Dedifferentiated amniotic fluid mesenchymal stem cell (primary cell): ENCODE data around the gene SPDYC.
A peak's percentile ranks its signal among the peaks of the same experiment; 100 is the strongest.
"Not testable (repeated sequence)": the region's sequence is repeated elsewhere in the genome, so short reads cannot be mapped to it uniquely, and the experiment has no call there.

ENCODE experiments used
- DNase-seq: peaks from one replicate; pipeline ENCODE4 v3.0.0-alpha.2; 2016; ENCODE audit errors: extremely low spot score

The SPDYC gene

DNA sequence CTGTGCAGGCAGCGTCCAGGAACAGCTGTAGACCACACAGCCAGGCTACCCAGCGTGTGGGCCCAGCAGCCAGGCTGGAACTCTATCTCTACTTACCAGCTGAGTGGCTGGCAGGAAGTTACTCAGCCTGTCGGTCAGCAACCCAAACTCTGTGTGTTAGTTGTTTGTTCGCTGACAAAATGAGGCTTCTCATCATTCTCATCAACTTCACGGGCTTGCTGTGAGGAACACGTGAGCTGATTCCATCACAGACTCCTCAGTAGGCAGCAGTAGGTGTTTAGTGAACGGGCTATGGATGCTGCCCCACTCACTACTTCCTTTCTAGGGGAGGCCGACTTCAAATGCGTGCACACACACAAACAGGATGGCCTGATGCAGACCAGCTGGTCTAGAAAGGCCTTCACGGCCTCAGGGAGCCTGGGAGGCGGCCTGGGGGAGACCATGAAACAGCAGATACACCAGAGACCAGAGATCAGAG is 830 bp upstream of the SPDYC start:
- DNase-seq: no peak

DNA sequence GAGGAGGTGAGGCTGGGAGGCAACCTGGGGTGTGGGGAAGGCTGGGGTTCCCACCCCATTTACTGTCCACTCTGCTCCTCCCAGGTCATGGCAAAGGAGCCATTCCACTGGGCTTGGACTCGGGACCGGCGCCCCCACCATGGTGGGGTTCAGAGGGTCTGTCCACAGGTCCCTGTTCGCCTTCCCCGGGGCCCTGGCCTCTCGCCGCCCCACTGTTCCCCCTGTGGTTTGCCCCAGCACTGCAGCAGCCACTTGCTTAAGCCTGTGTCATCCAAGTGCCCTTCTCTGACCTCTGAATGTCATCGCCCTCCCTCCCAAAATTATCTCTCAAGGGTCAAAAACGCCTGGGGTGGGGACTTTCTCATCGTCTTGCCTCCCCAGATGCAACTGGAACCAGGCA is 2.6 kb downstream of the SPDYC start:
- DNase-seq: no peak

DNA sequence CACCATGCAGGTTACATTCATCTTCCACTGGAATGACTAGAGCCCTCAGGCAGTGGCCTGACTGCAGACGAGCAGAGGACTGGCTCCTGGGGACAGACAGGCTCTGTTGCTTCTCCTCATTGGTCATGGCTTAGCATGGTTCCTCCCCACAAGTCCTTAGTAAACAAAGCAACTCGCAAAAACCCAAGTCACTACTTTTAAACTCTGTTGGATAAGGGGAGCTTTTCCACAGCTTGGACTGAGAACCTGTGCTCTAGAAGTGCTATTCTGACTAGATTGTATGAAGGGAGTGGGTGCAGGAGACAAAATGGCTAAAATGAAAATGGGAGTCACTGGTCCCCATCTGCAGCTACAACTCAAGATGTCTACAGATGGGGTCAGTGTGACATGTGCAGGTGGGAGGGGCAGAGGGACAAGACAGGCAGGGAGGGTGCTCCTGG is 4.6 kb downstream of the SPDYC start:
- not testable (repeated sequence) for DNase-seq

DNA sequence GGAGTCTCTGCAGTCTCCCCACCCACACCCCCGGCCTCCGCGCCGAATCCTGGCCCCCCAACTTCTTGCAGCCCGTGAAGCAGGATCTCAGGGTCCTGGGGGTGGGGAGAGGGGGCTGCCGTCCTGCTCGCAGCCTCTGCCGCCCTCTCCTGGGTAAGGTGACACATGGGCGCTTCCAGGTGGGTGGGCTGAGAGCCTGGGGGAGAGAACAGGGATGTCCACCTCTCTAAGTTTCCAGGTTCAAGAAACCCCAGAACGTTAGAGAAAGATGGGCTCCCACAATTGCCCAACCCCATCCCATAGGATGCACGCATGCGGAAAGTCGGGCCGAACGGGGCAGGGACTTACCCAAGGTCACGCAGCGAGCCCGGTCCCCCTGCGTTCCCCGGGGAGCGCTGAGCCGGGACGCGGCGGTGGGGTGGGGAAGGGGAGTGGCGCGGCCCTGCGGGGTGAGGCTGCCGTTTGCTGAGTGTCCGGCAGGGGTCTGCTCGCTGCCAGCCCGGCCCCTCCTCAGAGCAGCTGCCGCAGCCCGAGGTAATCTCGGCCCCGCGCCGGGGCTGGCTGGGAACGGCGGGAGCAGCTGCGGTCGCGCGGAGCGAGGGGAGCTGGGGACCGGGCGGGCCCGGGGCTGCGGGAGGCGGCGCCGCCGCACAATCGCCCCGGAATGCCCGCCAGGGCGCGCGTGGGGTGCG is 11.0 kb downstream of the SPDYC start:
- peak; percentile 45 for DNase-seq

DNA sequence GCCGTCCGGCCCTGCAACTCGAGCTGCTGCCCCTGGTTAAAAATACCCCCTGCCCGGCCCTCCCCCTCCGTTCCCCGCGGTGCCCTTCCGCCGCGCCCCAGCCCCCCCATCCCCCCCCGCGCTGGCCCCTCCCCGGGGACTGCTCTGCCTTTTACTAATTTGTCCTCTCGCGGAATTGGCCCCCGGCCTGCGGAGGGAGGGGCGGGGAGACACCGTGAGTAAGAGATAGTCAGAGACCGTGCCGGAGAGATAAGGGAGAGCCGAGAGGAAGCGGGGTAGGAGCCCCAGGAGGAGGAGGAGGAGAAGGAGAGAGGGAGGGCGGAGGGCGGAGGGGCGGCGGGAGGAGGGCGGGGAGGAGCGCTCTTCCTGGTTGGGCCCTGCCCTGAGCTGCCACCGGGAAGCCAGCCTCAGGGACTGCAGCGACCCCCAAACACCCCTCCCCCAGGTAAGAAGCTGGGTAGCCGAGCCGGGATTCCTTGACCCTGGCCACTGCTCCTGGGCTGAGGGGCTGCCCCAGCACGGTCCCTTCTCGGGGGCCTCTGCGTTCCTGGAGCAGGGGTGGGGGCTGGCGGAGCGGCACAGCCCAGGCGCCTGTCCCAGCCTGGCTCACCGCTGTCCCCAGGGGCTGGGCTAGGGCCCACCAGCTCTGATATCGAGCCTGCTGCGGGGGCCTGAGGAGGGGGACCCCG is 11.7 kb downstream of the SPDYC start, which contains the start of gene CAPN1:
Gene CAPN1 (plus strand): TSS at position 360 of the 689 bp plus-strand sequence. CDS start 774 bp downstream, outside the sequence.
- peak; percentile 63 for DNase-seq

DNA sequence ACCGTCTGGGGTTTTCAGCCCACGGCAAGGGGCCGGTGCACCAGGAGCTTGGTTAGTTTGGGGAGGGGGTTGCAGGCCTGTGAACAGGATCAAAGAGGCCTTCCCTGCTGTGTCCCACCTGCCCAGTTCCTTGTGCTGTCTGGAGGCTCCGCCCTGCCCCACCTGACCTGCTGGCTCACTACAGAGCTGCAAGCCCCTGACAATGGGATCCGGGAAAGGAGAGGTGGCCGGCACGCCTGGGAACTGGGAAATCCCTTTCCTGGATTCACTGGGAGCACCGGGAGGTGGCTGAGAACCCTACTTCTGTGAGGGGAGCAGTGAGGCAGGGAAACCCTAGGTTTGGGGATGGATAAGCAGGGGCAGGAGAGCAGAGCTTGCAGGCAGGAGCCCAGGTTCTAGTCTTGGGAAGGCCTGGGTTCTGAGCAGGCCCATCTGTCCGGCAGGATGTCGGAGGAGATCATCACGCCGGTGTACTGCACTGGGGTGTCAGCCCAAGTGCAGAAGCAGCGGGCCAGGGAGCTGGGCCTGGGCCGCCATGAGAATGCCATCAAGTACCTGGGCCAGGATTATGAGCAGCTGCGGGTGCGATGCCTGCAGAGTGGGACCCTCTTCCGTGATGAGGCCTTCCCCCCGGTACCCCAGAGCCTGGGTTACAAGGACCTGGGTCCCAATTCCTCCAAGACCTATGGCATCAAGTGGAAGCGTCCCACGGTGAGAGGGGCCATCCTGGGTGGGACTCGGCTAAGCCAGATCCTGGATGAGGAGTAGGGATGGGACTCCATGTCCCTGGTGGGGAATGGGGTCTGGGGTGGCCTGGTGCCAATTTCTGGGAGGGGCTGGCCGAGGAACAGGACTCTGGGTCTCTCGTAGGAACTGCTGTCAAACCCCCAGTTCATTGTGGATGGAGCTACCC is 12.5 kb downstream of the SPDYC start:
- no peak for DNase-seq

DNA sequence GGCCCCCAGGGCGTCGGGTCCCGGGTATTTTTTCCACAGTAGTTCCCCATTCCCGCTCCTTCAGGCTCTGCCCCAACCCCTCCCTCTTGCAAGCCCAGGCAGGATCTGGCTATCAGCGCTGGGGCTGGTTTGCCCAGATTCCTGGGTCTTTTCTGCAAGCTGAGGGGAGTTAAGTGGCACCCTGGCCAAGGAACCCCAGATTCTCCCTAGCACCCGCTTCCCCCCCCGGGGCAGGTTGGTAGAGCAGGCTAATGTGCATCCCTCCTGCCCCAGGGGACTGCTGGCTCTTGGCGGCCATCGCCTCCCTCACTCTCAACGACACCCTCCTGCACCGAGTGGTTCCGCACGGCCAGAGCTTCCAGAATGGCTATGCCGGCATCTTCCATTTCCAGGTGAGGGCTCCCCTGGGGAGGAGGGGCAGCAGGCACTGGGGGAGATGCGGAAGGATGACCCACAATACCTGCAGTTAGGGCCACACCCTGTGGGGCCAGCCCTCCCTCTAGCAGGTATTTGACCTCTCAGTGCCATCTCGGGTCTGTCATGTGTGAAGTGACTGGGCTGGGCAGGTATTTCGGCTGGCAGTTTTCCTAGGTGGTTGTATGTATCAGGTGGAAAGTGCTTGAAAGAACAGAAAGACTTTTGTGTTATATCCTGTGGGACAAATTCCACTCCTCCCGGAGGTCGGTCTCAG is 13.3 kb downstream of the SPDYC start:
- no peak for DNase-seq

DNA sequence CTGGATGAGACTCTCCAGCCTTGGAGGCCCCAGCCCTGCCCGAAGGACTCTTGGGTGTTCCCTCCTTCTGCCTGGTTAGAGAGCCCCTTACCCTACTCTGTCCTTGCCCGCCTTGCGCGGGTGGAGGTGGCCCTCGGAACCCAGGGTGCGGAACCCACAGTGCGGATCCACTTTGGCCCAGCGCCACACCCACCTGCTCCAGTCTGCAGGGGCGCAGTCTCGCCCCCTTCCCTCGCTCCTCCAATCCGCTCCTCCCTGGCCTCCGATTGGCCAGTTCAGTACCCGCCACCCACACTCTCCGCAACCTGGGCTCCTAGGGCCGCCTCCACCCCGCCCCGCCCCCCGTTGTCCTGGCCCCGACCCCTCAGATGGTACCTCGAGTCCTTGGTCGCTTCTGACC is 14.1 kb downstream of the SPDYC start:
- DNase-seq: no peak

DNA sequence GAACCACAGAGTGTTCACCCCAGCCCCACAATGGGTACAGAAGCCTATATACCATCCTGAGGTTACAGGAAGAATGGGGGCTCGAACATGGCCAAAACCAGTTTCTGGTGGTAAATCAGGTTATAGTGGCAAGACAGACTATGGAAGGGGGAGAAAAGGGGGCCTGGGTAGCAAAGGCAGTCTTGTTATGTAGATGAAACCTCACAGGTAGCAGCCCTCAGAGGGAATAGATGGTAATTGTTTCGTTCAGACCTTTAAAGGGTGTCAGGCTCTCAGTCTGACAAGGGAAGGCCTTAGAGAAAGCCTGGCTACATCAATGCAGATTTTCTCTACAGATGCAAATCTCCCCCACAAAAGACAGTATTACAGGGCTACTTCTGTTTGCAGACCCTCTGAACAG is 15.1 kb downstream of the SPDYC start:
- no peak for DNase-seq

DNA sequence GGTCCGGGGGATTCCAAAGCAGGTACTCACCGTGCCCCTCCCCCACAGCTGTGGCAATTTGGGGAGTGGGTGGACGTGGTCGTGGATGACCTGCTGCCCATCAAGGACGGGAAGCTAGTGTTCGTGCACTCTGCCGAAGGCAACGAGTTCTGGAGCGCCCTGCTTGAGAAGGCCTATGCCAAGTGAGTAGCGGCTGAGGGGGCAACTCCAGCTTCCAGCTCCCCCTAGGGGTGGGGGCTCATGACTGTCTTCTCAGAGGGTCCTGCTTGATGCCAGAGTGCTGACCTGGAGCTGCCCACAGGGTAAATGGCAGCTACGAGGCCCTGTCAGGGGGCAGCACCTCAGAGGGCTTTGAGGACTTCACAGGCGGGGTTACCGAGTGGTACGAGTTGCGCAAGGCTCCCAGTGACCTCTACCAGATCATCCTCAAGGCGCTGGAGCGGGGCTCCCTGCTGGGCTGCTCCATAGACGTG is 15.9 kb downstream of the SPDYC start:
- no peak for DNase-seq

DNA sequence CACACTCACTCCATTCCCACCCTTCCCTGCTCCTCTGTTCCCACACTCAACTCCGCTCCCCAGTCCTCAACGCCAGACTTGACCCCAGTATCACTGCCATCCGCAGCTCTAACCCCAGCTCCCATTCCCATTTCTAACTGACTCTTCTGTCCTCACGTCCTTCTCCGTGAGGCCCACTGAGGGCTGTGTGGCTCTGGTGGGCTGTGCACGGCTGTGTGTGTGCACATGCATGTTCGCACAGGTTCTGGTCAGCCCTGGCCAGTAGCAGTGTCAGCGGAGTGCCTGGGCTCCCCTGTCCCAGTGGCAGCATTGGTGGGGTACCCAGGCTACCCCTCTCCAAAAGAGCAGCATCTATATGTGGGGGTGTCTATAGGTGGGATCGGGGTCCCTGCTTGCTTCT is 16.7 kb downstream of the SPDYC start:
- no peak for DNase-seq

DNA sequence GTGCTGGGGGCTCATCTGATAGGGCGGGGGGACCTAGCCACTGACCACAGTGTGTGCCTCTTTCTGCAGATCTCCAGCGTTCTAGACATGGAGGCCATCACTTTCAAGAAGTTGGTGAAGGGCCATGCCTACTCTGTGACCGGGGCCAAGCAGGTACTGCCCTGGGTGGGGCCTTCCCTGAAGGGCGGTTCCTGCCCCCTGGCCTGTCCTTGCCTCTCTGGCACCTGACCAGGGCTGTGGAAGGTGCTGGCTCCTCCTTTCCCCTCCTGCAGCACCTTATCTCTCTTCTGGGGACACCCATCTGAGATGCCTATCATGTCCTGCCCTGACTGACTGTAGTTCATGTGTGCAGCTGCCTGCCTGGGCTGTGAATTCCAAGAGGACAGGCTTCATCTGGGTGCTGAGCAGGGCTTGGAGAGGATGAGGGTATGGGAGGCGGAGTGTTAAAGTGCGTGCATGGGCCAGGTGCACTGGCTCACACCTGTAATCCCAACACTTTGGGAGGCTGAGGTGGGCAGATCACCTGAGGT is 17.2 kb downstream of the SPDYC start:
- no peak for DNase-seq

DNA sequence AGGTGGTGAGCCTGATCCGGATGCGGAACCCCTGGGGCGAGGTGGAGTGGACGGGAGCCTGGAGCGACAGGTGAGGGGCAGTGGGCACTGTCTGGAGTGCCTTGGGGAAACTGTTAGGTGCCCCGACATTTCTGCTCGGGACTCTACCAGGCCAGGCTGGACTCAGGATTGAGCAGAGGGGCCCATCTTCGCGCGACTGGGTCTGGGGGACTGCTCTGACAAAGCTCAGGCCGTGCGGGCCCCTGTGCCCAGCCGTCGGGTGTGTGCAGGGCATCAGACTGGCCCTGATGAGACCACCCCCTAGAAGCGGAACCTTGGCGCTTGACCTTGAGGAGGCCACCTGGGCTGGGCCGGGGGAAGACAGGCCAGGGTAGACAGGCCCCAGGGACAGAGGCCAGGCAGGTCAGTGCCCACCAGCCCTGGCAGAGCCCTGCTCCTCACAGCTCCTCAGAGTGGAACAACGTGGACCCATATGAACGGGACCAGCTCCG is 18.0 kb downstream of the SPDYC start:
- no peak for DNase-seq

DNA sequence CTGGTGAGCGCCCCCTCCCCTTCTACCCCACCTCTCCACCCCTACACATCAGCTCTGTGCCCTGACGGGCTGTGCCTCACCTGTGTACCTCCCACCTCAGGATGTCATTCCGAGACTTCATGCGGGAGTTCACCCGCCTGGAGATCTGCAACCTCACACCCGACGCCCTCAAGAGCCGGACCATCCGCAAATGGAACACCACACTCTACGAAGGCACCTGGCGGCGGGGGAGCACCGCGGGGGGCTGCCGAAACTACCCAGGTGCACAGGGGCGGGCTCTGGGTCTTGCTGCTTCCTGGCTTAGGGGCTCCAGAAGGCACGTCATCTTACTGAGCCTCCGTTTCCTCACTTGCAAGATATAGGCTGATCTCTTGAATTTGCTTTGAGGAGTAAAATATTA is 18.5 kb downstream of the SPDYC start:
- no peak for DNase-seq

DNA sequence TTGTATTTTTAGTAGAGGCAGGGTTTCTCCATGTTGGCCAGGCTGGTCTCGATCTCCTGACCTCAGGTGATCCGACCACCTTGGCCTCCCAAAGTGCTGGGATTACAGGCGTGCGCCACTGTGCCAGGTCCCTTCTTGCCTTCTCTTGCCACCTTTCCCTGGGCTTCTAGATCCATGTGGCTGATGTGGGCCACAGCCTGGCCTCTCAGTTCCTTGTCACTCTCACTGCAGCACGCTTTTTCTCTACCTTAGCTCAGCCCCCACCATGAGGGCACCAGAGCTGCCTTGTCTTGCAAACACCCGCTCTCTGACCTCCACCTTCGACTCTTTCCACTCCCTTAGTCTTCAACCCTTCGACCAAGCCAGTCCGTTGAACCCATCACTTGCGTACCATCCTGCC is 19.2 kb downstream of the SPDYC start:
- no peak for DNase-seq

DNA sequence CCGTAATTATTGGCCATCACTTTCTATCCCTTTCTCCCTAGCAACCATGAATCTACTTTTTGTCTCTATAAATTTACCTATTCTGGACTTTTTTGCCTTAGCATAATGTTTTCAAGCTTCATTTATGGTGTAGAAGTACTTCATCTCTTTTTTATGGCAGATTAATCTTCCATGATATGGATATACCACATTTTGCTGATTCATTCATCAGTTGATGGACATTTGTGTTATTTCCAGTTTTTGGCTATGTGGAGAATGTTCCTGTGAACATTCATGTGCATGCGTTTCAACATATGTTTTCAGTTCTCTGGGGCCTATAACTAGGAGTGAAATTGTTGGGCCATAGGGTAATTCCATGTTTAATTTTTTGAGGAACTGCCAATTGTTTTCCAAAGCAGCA is 24.5 kb downstream of the SPDYC start:
- DNase-seq: no peak

DNA sequence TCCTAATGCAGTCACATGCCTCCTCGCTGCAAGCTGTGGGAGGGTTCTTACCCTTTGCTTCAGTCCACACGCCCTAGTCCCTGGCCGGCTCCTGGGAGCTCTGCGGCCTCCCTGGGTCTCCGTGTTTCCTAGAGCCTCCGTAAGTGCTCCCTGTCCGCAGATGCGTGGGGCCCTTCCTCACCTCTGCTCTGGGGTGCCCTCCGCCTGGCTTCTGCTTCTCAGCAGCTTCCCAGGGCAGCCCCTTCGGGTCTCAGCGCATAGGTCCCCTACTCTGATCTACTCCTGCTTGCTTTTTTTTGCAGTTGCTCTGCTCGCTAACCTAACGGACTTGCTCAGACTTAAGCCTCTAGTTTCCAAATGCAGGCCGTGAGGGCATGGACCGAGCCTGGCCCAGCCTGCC is 34.1 kb downstream of the SPDYC start:
- DNase-seq: no peak

DNA sequence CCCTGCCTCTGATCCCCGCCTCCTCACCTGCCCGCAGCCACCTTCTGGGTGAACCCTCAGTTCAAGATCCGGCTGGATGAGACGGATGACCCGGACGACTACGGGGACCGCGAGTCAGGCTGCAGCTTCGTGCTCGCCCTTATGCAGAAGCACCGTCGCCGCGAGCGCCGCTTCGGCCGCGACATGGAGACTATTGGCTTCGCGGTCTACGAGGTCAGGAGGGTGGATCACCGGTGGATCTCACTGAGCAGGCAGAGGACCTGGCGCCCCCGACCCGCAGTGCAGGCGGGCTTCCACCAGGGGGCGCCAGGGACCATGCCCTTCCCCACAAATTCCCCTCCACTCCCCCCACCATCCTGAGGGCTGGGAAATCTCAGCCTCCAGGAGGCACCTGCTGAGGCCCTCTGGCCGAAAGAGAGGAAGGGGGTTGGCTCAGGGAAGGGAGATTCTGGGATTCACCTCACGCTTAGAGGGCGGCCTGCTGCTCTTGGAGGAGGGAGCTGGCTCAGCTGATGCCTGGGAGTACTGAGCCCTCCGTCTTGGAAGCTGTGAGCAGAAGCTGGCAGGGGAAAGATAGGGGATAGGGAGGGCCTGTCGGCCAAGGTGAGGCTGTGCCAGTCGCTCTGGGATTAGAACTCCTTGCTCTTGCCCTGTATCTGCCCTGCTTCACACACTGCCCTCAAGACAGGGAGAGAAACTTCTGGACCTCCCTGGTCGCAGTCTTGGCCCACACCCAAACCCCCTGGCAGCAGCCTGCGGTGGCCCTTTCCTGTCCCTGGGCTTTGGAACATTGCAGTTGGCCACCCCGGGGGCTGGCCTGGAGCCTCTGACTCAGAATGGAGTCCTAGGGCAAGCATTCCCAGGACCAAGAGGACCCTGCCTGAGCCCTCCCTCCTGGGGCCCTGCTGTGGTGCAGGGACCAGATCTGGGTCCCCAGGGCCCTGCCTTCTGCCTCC is 34.9 kb downstream of the SPDYC start:
- DNase-seq: no peak

DNA sequence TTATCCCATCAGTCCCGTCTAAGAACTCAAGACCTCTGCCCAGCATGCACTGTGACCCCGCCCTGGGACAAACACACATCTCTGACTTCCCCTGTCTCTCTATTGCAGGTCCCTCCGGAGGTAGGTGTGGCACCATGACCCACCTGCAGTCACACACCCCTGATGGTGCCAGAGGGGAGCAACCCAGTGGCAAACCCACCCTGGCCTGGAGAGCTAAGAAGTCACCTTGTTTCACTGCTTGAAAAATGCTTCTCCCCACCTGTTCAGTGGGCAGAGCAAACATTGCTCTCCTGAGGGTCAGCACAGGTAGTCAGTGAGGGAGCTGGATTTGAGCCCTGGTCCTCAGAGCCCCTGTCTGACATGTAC is 35.6 kb downstream of the SPDYC start:
- DNase-seq: no peak

DNA sequence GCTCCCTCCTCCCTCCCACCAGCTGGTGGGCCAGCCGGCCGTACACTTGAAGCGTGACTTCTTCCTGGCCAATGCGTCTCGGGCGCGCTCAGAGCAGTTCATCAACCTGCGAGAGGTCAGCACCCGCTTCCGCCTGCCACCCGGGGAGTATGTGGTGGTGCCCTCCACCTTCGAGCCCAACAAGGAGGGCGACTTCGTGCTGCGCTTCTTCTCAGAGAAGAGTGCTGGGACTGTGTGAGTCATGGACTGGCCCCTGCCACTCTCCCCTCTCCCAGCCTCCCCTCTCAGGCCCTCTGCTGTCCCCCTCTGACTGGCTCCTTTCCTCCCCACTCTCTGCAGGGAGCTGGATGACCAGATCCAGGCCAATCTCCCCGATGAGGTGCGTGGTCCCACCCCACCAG is 36.4 kb downstream of the SPDYC start:
- DNase-seq: no peak
